Activated naive CD4-positive, alpha-beta T cell (primary cell): ENCODE results near the gene TNFRSF8.

Source experiments
- DNase-seq, 4 experiments: peaks; one replicate each; lab custom pipeline; 2025; lab: John Stamatoyannopoulos, UW

The TNFRSF8 gene

DNA sequence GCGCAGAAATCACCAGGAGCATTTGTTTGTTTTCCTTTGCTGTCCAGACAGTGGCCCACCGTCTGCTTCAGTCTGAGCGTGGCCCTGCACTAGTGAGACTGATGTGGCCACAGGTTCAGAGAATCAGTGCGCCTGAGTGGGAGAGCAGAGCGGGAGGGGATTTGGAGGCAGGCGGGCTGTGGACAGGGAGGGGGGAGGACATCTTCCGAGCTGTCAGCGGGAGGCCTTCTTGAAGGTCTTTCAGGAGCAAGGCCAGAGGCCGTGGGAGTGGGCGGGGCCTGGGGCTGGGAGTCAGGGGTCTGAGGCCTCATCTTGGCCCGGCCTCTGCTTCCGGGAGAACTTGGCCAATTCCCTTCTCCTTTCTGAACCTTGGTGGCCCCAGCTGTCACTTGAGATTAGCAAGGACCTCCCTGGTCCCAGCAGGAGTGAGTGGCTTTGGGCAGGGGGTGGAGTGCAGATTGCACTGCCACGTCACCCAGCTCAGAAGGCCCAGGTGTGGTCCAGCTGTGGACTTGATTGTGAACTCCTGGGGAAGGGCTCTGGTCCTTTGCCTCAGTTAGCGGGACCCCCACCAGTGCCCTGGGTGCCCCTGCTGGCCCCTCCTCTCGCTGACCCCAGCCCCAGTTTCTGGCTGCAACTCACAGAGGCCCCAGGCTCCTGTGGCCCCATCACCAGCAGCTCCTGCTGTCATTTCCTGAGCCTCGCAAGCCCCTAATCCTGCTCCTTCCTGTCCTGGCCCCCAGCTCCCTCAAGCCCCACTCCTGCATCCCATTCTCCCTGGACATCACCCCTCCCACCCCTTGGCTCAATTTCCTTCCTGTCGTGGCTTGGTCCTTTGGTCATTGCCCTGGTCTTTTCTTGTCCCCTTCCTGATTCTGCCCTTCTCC lies 112.1 kb downstream of the TNFRSF8 start:
- DNase-seq: no peak

DNA sequence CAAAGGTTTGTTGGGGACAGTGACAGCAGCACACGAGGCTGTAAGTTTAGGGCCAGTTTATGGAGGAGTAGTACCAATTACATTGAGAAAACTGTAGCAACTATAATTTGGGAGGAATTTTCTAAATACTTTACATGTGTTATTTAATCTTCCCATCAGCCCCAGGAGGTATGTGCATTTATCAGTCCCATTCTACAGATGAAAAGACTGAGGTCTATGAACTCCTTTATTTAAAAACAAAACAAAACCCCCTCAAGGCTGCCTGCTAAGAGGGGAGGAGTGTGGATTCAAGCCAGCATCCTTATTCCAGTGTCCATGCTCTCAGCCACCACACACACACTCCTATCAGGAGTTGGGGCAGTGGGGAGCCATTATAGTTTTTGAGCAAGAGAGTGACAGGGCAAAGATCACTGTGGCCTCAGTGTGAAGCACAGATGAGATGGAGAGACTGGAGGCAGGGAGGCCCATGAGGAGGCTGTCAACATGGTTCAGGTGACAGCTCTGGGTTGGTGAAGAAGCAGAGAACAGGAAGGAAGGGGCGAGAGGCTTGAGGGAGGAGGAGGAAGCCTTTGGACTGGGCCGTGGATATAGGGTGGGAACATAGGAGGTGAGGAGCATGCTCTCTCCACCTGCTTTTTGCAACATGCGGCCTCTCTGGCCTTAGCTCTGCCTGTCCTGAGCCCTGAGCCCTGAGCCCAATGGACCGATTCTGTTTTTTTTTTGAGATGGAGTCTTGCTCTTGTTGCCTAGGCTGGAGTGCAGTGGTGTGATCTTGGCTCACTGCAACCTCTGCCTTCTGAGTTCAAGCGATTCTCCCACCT lies 113.4 kb downstream of the TNFRSF8 start:
- DNase-seq: no peak

DNA sequence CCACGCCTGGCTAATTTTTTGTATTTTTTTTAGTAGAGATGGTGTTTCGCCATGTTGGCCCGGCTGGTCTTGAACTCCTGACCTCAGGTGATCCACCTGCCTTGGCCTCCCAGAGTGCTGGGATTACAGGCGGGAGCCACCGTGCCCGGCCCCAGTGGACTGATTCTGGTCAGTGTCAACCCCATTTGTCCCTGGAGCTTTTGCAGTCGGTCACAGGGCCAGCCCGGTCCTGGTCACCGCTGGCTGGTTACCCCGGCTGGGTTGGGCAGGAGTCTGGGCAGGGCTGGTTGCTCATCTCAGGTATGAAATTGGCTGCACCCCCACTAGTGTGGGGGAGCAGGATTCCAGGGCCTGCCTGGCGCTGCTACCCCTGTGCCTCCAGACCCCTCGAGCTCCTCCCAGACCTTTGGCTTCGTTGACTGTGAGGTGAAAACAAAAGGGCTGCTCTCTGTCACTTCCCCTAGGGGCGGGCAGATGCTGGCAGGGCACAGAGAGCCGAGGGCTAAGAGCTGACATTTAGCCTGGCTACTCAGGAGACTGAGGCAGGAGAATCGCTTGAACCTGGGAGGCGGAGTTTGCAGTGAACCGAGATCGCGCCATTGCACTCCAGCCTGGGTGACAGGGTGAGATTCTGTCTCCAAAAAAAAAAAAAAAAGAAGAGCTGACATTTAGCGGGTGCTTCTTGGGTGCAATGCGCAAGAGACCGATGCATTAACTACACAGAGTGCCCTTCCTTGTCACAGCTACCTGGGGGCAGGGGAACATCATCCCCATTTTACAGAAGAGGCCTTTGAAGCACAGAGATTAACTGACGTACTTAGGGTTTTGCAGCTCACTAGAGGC lies 114.3 kb downstream of the TNFRSF8 start:
- DNase-seq: no peak

DNA sequence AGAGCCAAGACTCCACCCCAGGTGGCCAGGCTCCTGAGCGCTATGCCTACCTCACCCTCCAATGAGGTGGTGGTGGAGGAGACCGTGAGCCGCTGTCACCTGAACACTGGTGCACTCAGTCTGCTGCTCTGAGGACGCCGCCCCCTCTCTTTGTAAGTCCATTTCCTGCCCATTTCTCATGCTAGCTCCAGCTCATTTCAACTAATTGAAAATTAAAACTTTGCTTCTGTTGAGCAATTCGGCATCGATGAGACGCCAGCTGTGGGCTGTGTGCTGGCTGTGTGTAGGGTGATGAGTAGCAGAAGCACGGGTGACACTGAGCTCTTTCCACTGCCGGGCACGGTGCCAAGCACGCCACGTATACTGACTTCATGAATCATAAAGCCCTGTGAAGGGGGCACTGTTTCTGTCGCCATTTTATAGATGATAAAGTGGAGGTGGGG lies 114.9 kb downstream of the TNFRSF8 start:
- DNase-seq: peak; percentile 84 to 92 (median 88)

DNA sequence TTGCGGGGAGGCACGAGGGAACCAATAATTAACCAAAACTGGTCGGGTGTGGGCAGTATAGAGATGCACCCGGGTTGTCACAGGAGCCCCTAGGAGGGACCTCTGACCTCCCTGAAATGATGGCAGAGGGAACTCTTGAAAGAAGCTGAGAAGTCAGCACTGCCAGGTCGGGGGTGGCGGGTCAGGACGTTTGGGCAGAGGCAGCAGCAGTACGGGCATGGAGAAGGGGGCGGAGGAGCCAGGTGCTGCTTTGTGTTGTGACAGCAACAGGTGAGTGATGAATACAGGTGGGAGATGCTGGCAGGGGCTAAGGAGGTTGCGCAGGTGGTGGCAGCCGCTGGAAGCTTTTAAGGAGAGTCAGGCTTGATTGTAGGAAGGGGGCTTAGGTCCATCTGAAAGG lies 115.4 kb downstream of the TNFRSF8 start:
- DNase-seq: peak in 1 of 4 experiments; percentile 42

DNA sequence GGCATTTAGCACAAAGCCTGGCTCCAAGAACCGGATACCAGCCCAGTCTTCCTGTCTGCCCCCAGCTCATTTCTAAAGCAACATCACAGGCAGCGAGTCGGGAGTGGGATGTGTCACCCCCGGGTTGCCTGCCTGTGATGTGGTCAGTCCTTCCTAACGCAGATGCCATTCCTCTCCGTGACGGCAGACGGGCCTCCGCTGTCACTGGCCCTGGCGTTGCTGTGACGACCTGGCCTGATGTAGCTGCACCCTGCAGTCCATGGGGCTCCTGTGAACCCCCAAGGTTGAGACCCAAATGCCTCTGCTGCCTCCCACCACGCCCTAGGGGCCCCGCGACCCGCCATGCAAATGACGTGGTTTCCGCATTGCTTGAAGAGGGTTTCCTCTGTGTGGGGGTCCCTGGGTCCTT lies 116.0 kb downstream of the TNFRSF8 start:
- DNase-seq: peak in 3 of 4 experiments; percentile 29 to 69 (median 49)

DNA sequence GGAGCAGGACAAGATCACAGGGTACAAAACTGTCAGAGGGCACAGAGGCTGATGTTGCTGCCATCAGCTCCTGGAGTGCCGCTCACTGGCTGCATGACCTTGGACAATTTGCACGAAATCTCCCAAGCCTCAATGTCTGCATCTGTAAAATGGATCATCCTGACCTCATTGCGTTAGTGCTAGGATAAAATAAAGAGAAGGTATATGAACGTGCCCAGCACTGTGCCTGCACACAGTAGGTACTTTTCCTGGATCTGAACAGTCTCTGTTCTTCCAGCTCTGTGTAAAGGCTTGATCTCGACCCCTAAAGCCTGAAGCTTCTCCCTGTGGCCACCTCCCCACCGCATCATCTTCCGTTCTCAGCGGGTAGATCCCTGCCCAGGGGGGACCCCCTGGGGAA lies 116.6 kb downstream of the TNFRSF8 start:
- DNase-seq: no peak

DNA sequence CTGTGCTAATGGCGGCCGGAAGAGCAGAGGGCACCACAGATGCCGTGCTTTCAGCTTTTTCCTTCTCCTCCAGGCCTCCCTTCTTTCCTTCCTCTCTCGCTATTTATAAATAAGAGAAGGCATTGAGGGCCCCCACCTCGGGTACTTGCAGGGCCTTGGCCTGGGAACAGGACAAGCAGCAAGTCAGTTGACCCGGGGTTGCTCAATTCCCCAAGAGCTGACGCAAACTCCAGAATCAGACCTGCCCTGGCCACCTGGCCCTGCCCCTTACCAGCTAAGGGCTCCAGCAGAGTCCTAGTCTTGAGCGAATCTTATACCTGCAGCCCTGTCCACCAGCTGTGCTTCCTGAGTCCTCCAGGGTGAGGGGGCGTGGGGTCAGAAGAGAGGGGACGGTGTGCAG lies 117.2 kb downstream of the TNFRSF8 start:
- DNase-seq: no peak

DNA sequence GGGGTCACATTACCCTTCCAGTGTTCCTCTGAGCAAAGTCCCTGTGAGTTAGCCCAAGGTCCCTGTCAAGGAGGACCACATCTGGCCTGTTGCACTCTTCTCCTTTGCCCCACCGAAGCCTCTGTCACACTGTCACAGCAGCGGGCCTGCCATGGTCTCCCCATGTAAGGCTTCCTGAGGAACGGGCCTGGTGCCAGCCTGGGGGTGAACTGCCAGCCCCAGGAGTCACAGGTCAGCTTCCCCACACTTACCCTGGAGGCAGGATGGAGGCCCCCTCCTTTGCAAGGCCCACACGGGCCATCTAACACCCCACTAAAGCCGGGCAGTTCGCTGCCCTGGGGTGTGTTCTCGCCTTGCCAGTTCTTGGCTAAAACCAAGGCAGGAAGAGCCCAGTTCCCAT lies 117.8 kb downstream of the TNFRSF8 start:
- DNase-seq: no peak

DNA sequence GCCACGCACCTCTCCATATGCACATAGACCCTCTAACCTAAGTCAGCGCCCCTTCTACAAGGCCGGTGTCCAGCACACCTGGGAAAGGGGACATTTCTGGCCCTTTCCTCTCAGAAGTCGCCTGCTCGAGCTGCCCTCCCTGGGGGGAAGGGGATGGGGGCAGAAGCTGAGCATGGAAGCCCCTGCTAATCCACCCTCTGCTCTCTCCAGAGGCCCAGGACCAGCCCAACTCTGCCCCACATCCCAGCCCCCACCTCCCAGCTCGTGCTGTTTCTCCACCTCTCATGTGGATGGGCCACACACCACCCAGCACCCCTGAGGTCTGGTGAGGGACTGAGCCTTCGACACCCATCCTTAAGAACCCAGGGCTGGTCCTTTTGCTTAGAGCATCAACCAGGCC lies 118.5 kb downstream of the TNFRSF8 start:
- DNase-seq: no peak

DNA sequence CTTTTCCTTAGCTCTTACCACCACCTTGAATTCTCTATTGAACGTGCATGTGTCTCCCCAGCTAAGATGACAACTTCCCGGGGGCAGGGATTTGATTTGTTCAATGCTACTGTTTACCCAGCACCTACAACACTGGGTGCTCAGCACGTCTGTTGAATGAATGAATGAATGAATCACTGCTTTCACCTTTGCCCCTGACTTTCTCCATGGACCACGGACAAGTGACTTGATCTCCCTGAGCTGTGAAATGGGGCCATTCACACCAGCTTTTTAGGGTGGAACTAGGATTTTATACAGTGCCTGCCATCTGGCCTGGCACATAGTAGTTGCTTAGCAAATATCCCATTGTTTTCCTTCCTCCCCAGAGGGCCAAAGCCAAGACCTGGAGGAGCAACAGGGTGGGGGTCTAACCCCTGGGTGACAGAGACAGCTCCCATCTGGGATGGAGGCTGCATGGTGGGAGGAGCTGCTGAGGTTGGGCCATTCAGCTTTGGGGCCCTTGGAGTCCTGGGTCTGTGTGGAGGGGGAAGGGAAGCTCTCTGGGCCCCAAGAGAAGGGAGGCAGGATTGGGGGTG lies 119.4 kb downstream of the TNFRSF8 start:
- DNase-seq: no peak

DNA sequence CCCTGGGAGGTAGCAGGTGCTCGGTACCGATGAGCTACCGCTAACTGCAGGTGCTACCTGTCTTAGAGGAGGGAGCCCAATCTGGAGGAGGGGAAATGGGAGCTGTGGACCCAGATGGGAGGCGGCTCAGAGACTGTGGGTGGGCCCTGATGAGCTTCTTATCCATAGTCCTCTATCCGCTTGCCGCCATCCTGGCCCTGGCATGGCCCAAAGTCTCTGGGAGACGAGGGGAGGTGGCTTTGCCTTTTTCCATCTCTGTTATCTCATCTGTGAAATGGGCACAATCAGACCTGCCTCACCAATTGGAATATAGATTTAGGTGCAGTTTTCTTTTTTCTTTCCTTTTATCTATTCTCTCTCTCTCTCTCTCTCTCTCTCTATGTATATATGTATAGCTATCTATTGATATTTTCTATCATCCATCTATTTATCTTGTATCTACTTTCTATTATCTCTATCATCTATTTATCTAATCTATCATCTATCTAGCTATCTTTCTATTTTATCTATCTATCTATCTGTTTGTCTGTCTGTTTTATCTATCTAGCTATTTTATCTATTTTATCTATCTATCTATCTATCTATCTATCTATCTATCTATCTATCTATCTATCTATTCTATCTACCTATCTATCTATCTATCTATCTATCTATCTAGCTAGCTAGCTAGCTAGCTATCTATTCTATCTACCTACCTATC lies 120.1 kb downstream of the TNFRSF8 start:
- no peak for DNase-seq

DNA sequence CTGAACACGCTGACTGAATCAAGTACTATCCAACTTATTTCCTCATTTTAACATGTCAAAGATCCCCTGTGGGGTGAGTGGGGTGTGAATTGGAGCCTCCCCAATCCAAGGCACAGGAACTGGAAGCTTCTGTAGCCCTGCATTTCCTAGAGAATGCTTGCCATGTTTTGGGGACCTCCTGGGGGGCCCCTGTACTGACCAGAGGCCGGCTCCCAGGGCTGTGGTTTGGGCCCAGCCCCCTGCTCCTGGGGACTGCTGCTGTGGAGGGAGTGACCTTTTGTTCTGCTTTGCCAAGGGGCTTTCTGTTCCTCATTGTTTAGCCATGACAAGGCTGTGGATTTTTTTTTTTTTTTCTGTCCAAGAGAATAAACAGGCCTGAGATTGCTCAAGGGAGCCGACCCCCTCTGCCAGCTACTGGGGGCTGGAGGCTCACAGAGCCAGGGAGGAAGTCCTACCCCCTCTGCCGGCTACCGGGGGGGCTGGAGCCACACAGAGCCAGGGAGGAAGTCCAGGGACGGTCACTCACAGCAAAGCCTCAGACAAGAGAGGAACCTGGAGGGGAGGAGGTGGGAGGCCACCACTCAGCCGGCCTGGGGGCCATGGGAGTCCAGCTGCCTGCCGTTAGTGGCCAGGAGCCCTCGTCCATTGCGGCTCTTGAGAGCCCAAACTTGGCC lies 121.0 kb downstream of the TNFRSF8 start:
- DNase-seq: no peak

DNA sequence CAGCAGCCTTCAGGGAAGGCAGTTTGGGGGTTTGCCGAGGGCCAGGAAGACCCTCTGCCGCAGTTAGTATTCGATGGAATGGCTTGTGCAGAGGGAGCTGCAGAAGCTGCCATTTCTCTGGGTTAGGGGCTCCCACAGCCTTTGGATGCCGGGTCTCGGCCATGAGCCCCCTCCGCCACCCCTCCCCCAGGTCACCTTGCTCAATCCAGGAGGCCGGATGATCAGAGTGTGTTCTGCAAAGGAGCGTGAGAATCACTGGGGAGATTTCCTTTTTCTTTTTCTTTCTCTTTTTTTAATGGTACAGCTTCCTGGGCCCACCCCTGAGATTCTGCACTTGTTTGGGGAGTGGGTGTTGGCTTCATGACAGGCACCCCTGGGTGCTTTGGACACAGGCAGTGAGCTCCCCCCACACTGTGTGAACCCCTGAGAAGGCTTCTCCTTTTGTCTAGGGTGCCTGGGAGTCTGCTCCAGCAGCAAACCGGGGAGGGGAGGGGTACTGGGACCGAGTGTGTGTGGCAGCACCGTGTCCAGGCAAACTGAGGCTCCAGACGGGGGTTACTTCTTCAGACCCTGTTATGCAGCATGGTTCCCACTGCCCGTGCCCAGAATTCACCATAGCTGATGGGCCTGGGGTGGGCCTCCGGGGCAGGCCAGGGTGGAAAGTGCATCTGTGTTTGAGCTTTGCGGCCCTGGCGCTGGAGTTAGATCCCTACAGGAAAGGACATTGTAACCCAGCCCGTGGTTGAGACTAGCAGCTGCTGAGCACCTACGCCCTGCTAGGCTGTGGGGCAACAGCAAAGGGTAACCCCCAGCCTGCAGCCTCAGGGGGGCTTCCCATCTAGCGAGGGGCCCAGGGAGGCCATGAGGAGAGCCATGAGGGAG lies 122.2 kb downstream of the TNFRSF8 start:
- DNase-seq: no peak

DNA sequence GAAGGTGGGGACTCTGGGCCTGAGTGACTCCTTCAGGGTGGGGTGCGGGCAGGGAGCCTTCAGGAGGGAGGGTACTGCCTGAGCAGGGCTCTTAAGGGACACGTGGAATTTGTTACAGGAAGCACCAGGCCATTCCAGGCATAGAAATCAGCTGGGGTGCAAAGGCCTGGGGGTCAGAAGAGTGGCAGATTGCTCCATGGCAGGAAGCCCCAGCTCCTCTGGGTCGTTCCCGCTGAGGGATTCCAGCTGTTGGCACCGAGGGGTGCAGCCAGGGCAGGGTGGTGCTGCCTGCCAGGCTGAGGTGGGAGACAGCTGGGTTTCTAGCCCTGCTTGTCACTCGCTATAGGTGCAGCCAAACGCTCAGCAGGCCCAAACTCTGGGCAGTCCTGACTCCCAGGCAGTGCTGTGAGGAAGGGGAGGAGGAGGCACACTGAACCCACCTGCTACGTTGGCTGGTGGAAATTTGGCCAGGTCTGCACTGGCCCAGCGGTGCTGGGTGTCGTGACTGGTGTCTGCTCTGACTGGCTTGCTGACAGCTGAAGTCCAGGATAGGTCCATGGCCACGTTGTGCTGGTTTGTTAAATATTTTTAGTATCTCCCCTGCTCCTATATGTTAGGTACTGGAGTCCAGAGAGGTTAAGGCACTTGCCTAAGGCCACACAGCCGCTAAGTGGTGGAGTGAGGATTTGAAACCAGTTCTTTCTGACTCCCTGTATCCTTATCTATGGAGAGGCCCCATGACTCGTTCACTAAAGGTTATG lies 123.0 kb downstream of the TNFRSF8 start:
- DNase-seq: no peak

DNA sequence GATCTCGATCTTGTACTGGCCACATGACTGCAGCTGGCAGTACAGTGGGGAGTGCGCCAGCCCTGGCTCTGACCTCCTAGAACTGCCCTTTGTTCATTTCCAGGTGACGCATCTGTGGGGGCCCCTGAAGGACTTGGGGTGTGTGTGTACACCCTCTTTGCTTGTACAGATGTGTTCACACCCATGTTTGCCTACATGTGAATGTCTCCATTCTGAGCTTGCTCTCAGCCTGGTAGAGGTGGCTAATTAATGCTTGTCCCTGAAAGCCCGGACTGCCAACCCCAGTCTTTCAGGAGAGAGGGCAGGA lies 123.5 kb downstream of the TNFRSF8 start:
- DNase-seq: no peak

DNA sequence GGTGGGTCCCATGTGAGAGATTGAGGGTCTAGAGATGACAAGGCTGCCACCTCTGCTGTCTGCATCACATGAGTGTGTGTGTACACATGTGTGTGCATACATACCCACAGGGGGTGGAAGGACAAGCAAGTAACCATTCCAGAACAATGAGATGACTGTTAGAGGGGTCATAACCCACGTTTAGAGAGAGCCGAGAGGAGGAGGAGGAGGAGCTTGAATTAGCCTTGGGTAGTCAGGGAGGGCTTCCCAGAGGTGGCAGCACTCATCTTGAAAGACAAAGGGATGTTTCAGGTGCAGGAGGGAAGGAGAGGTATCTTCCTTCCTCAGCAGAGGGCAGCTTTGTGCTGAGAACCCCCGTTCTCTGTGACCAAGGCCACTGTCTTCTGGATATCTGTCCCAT lies 125.0 kb downstream of the TNFRSF8 start:
- no peak for DNase-seq

DNA sequence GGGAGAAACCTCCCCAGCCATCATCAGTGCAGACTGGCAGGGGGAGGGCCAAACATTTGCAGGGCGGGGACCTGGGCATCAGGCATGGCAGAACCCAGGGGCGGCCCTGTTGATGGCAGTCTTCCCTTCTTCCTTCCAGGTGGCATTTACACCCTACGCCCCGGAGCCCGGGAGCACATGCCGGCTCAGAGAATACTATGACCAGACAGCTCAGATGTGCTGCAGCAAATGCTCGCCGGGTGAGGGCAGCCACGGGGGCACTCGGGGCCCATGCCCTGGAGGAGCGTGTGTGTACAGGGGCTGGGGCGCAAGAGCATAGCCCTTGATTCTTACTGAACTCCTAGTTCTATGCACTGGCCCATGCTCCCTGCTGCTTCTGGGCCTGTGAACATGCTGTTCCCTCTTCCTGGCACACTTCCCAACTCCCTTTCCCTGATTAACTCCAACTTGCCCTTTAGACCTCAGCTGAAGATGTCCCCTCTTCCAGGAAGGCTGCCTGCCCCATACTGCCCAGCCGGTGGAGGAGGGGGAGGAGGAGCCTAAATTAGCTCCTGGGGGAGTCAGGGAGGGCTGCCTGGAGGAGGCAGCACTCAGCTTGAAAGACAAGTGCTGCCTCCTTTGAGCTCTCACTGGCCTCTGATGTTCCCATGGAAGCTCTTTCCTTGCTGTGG lies 125.7 kb downstream of the TNFRSF8 start:
- DNase-seq: no peak

DNA sequence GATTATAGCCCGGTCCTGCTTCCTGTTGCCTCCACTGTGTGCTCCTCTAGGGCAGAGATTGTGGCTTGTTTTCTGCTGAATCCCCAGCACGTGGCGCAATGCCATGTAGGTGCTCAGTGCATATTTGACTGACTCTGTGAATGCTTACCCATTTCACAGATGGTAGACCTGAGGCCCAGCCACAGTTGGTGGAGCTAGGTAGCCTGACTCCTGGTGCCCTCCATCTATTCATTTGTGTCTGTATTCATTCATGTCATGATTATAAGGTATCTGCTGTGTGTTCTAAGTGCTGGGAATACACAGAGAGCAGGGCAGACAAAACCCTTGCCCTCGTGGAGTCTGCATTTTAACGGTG lies 126.2 kb downstream of the TNFRSF8 start:
- DNase-seq: no peak
